Measurements from ENCODE around the gene ERBB4. TPM values are rescaled to one million over a fixed set of nuclear protein-coding genes. Genes with fewer than 3 reads are reported as not detected.
"Not testable (repeated sequence)": the region's sequence is repeated elsewhere in the genome, so short reads cannot be mapped to it uniquely, and the experiment has no call there.

Gene ERBB4
- total RNA-seq, 1 donor from 2014 or later, result 0.43 TPM

DNA sequence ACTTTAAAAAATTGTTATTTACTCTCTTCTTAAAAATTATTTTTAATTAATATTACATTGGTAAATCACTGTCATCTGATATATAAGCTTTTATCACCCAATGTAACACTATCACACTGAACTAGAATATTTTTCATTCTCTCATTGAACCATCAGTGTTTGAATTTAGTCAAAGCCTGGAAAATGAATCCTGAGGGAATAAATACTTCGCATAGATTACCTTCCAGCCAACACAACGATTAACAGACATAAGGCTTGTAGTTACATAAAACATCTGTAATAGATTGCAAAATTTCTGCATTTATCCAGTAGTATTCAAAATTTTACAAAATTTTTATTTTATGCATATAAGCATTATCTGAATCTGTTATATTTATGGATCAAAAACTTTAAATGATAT, 314.9 kb downstream of the ERBB4 start:
- no peak for DNase-seq (ENCODE audit: low spot score)

- no peak for DNase-seq (ENCODE audit: low spot score)
These were observed 325.4 kb downstream of the ERBB4 start for GRCh38 chr2:212213191-212213590.

DNA sequence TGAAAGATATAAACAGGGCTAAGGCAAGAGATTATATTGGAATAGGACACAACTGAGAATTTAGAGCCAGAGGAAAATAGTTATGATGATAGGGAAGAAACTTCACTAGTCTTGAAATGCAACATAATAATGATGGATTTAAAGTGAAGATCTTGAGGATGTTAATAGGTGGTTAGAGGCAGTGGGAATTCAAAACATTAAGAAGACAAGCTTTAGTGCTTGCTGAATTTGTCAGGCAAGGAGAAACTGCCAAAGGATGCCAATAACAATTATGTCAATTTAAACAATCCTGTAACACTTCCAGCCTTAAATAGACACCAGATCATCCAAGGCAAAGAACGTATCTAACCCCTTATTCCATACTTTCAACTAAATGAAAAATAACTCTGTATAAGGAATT, 330.1 kb downstream of the ERBB4 start:
- DNase-seq (ENCODE audit: low spot score), result no peak

DNA sequence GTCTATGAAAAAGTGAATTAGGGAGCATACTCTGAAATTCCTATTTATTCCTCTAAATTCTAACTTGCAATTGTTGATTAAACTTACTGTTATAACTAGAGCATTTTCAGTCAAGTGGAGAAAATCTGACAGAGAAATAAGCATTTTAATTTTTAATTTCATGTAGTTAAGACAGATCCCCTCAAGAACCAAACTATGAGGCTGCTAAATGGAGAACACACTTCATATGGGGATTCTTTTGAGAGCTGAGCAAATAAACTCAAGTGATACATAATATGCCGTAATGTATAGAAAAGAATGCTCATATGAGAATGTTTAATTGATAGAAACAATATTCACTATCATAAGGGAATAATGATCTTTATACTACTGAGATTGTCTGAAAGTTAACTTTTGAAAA, 340.8 kb downstream of the ERBB4 start:
- DNase-seq (ENCODE audit: low spot score), result no peak

DNA sequence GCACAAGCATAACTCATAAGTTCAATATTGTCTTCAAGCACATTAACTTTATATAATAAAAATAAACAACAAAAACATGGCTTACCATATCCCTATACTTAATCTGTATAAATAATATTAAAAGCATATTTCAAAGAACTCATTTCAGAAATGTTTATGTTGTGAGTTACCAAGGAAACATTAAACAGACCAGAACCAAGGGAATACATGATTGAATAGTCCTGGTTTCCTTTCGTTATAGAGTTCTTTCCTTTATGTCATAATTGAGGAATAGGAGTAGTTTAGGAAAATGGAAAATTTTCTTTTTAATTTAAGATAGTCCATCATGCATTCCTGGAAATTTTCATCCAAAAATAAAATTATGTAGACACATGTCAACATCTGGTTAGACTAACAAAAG, 343.0 kb downstream of the ERBB4 start:
- DNase-seq (ENCODE audit: low spot score), result no peak

- DNase-seq (ENCODE audit: low spot score), result no peak
These were observed 344.2 kb downstream of the ERBB4 start for GRCh38 chr2:212194396-212194795.

DNA sequence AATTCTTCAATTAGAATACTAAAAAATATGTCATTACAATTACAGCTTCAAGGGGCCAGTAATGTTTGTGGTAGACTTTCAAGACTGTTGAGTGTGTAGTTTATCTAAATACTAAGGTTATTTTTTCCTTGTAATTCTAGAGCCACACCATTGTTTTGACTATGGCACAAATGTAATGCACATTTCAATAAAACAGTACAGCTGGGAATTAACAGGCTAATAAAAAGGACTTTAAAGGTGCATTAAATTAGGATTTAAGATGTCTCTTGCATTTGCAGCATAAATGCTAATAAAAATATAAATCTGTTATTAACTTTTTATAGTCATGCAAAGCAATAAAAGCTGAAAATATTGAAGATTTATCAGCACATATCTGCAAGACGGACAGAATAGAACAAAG, 344.8 kb downstream of the ERBB4 start:
- no peak for DNase-seq (ENCODE audit: low spot score)

DNA sequence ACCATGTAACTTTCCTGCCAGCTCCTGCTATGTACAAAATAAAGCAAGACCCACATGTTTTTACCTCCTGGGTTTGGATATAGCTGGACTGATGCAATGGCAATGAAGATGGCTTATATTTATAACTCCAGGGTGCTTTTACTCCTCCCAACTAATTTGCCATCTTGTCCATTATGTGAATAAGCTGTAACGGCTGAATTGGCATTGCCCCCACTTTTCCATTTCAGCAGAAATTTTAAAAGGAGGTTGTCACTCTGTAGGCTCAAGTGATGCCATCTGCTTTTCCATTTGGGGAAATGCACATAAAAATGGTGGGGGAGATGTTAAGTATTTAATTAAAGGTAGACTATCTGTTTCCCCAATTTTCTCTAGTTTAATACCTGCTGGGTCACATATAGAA, 345.5 kb downstream of the ERBB4 start:
- no peak for DNase-seq (ENCODE audit: low spot score)

GRCh38 chr2:212191438-212191837, 347.2 kb downstream of the ERBB4 start:
- DNase-seq (ENCODE audit: low spot score), result not testable (repeated sequence)

DNA sequence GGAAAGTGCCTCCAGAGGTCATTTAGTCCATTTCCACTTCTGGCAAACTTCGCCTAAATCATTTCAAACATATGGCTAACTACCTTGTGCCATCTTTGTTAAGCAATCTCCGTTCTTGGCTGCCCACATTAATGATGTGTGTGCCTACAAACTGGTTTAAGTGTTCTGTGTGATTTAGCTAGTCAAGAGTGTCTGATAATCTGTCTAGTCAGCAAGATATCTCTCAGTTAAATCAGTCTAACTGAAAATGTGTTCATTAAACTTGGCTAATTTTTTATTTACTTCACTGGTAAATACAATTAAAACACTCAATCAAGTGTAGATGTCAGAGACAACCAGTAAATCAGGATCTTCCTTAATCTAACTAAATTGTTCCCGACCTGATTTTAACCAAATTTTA, 352.4 kb downstream of the ERBB4 start:
- DNase-seq (ENCODE audit: low spot score), result no peak

GRCh38 chr2:212181646-212182045, 357.0 kb downstream of the ERBB4 start:
- DNase-seq (ENCODE audit: low spot score), result no peak

DNA sequence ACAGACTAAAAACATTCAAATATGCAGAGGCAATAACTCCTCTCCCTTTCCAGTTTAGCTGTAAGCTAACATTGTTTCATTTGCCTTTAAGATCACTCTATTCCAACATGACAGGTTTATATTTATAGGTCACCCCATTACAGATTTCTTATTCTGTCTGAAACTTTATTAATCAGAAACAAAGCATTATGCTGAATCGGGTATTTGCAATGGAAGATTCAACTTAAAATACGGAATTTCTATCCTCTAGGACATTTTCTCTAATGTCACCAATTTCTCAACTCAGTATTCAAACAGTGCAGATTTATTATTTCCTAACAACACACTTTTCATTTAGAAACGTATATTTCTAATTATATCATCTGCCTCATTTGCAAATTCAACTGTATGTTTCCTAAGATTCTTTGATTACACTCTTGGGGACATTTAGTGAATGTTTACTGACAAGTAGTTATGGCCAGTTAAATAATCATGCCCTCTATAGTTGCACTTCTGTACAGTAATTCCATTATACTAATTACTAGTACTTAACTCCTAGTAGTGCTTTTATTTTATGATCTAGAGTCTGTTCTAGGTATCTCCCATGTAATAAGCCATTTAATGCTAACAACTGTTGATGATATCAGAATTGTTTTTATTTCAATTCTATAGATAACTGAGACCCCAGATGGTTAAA, 358.1 kb downstream of the ERBB4 start:
- DNase-seq (ENCODE audit: low spot score), result no peak

- DNase-seq (ENCODE audit: low spot score), result no peak
These were observed 360.9 kb downstream of the ERBB4 start for GRCh38 chr2:212177724-212178123.

DNA sequence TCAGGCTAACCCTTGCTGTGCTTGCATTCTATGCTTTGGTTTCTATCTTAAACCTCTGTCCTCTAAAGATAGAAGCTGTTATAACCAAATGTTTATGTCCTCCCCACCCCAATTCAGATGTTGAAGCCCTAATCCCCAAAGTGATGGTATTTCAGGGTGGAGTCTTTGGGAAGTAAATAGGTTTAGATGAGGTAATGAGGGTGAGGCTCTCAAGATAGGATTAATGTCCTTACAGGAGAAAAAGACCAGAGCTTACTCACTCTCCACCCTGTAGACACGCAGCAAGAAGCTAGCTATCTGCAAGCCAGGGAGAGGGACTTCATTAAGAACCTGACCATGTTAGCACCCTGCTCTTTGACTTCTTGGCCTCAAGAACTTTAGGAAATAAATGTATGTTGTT, 362.5 kb downstream of the ERBB4 start:
- no peak for DNase-seq (ENCODE audit: low spot score)

DNA sequence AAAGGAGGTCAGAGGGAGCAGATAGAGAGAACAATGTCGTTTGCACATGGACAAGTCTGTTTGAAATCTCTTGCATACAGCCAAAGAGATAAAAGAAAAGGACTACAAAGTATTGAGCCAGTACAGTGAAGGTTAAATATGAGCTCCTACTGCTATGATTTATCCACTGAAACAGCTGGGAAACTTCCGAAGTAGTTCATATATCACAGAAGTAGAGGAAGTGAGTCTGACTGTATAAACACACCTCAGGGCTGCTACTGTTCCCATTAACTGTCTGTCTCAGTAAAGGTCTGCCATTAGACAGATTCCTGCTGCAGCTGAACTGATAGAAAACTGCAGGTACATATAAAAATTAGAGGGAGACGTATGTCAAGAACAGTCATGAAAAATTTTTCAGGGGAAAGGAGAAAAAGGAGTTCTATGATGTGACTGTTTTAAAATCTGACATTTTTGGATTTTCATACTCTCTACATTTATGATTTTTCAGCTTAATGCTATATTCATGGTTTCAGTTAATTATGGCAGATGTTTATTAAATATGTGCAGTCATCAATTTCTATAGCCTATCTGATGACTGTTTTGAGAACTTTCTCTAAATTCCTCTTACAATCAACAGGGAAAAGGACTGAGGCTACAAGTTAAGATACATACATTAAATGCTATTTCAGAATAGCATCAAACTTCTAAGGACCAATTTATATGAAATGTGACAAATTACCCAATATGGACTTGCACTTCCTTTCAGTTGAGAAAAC, 364.7 kb downstream of the ERBB4 start:
- no peak for DNase-seq (ENCODE audit: low spot score)

- no peak for DNase-seq (ENCODE audit: low spot score)
These were observed 365.3 kb downstream of the ERBB4 start for GRCh38 chr2:212173331-212173730.

DNA sequence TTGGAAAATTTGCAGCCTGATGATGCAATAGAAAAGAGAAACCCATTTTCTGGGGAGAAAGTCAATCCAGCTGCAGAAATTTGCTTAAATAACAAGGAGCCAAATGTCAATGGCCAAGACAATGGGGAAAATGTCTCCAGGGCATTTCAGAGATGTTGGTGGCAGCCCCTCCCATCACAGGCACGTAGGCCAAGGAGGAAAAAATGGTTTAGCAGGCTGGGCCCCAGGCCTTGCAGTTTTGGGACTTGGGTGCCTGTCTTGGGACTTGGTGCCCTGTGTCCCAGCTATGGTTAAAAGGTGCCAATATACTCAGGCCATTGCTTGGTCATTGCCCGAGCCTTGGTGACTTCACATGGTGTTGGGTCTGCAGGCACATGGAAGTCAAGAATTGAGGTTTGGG, 368.2 kb downstream of the ERBB4 start:
- no peak for DNase-seq (ENCODE audit: low spot score)

DNA sequence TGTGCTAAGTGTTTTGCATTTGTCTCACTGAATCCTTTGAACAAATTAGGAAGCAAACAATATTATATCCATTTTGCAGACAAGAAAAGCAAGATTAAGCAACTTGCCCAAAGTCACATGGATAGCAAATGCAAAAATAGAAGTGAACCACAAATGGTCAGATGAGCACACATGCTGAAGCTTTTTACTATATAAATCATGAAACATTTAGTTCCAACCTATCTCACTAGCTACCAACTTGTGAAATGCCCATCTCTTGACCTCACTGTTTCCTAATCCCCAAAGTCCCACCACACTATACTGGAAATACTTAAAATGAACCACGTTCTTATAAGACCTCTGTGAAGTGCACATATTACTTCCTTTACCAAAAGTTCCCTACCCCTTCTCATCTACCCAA, 380.5 kb downstream of the ERBB4 start:
- DNase-seq (ENCODE audit: low spot score), result no peak

DNA sequence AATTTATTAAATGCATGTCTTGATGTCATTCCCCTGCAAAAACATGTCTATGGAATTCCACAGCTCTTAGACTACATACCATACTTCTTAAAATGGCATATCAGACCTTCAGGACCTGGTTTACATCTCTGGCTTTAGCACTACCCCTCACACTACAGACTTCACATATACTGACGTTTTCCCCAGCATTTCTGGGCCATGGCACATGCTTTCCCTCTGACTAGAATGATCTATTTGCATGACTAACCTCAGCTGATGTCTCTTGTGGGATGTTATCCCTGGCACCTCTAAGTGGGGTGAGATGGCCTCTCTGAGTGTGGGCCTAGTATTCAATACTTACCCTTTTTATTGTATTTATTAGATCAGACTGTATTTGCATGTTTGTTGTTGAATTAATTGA, 381.6 kb downstream of the ERBB4 start:
- no peak for DNase-seq (ENCODE audit: low spot score)

DNA sequence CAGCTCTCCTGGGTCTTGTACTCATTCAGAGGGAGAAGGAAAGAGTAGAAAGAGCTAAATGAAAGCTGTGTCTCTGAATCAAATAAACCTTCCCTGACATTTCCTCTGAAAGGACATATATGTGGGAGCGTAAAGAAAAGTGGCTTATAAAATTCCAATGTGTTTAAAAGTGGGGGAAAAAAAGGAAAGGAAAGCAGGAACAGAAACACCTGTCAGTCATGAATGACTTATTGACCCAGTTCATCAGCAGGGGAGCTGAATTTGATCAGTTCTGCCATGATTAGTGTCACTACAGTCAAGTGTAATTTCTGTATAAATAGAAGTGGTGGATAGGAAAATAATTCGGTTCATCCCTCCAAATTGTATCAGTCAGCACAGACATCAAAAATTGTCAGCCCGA, 382.5 kb downstream of the ERBB4 start:
- DNase-seq (ENCODE audit: low spot score), result no peak

GRCh38 chr2:212154477-212154878, 384.1 kb downstream of the ERBB4 start:
- DNase-seq (ENCODE audit: low spot score), result no peak

- DNase-seq (ENCODE audit: low spot score), result no peak
These were observed 384.7 kb downstream of the ERBB4 start for GRCh38 chr2:212153923-212154322.

GRCh38 chr2:212147921-212148513, 390.6 kb downstream of the ERBB4 start:
- no peak for DNase-seq (ENCODE audit: low spot score)
